Glutamatergic neuron (in vitro differentiated cells): Measurements from ENCODE around the gene CAV1. TPM values are rescaled to one million over a fixed set of nuclear protein-coding genes. Genes with fewer than 3 reads are reported as not detected.

ENCODE experiments used
- DNase-seq: peaks from one replicate; pipeline ENCODE4 v3.0.0; 2022
- H3K27ac Mint-ChIP-seq: one replicate; pipeline ENCODE4 v1.8.0; 2020; ENCODE audit warnings: mild to moderate bottlenecking, mixed read lengths, inconsistent platforms; ENCODE audit not compliant: unreplicated experiment
- H3K27me3 Mint-ChIP-seq: one replicate; pipeline ENCODE4 v1.8.0; 2020; ENCODE audit warnings: mild to moderate bottlenecking, moderate library complexity, mixed read lengths, inconsistent platforms; ENCODE audit not compliant: unreplicated experiment
- H3K36me3 Mint-ChIP-seq: one replicate; pipeline ENCODE4 v1.8.0; 2020; ENCODE audit warnings: mild to moderate bottlenecking, mixed read lengths, inconsistent platforms; ENCODE audit not compliant: unreplicated experiment
- H3K4me1 Mint-ChIP-seq: one replicate; pipeline ENCODE4 v1.8.0; 2020; ENCODE audit warnings: mild to moderate bottlenecking, low read depth, mixed read lengths, inconsistent platforms; ENCODE audit not compliant: unreplicated experiment
- H3K4me3 Mint-ChIP-seq: one replicate; pipeline ENCODE4 v1.8.0; 2020; ENCODE audit warnings: mild to moderate bottlenecking, mixed read lengths, inconsistent platforms; ENCODE audit not compliant: unreplicated experiment
- H3K9me3 Mint-ChIP-seq: one replicate; pipeline ENCODE4 v1.8.0; 2020; ENCODE audit warnings: mild to moderate bottlenecking, moderate library complexity, mixed read lengths, inconsistent platforms; ENCODE audit not compliant: unreplicated experiment
- CTCF ChIP-seq: fragments of 200-600 bp; sonication (generic); IDR thresholded peaks from one replicate; pipeline ENCODE4 v1.5.0; 2021; ENCODE audit not compliant: partially characterized antibody, unreplicated experiment
- total RNA-seq: library from RNA; stranded (reverse); fragmentation: NEBNext Ultra II Directional; extraction: Animal tissue kit (Norgen Biotek cat#: 25700); gene quantifications from one replicate; pipeline ENCODE4 v1.2.1, GENCODE V29; 2021; ENCODE audit not compliant: unreplicated experiment

Gene CAV1
- total RNA-seq, 1 donor from 2014 or later: 0.78 TPM

- Mint-ChIP-seq H3K4me3 (no peak overlapping the region), H3K27ac (no peak overlapping the region), H3K36me3 (no peaks in the 10 kb centered on the region), H3K27me3 (peaks cover 10% of the 10 kb centered on the region), H3K4me1 (peaks cover 7% of the 10 kb centered on the region), H3K9me3 (peaks cover 3% of the 10 kb centered on the region)
- no peak for TF ChIP-seq CTCF
- no peak for DNase-seq
Observed at GRCh38 chr7:116529250-116529649, 4.4 kb downstream of the CAV1 start.

GRCh38 chr7:116530107-116530820, 5.4 kb downstream of the CAV1 start:
- peaks cover 5% of the 10 kb centered on the region for H3K4me1 Mint-ChIP-seq
- H3K36me3 Mint-ChIP-seq: no peaks in the 10 kb centered on the region
- no peaks in the 10 kb centered on the region for H3K9me3 Mint-ChIP-seq
- DNase-seq: no peak
- H3K27me3 Mint-ChIP-seq: peaks cover 6% of the 10 kb centered on the region
- no peak for TF ChIP-seq CTCF
- no peak overlapping the region for H3K4me3 Mint-ChIP-seq
- H3K27ac Mint-ChIP-seq: no peak overlapping the region

- Mint-ChIP-seq H3K36me3 (no peaks in the 10 kb centered on the region), H3K27ac (no peak overlapping the region)
- DNase-seq: no peak
Observed at GRCh38 chr7:116532102-116532688, 7.4 kb downstream of the CAV1 start.

GRCh38 chr7:116534790-116535189, 10.0 kb downstream of the CAV1 start:
- no peaks in the 10 kb centered on the region for H3K9me3 Mint-ChIP-seq
- no peak for DNase-seq
- H3K4me3 Mint-ChIP-seq: no peak overlapping the region
- peaks cover 4% of the 10 kb centered on the region for H3K36me3 Mint-ChIP-seq
- no peak for TF ChIP-seq CTCF
- H3K4me1 Mint-ChIP-seq: peaks cover 4% of the 10 kb centered on the region
- no peaks in the 10 kb centered on the region for H3K27me3 Mint-ChIP-seq
- no peak overlapping the region for H3K27ac Mint-ChIP-seq

More at GRCh38 chr7:116532102-116532688, 7.4 kb downstream of the CAV1 start:
- peaks cover 4% of the 10 kb centered on the region for H3K4me1 Mint-ChIP-seq
- TF ChIP-seq CTCF: no peak
- no peaks in the 10 kb centered on the region for H3K27me3 Mint-ChIP-seq
- H3K4me3 Mint-ChIP-seq: no peak overlapping the region
- H3K9me3 Mint-ChIP-seq: no peaks in the 10 kb centered on the region

- Mint-ChIP-seq H3K36me3 (peaks cover 4% of the 10 kb centered on the region), H3K9me3 (no peaks in the 10 kb centered on the region), H3K4me3 (no peak overlapping the region), H3K4me1 (peaks cover 2% of the 10 kb centered on the region), H3K27me3 (no peaks in the 10 kb centered on the region), H3K27ac (no peak overlapping the region)
- DNase-seq: no peak
- TF ChIP-seq CTCF: no peak
Observed at GRCh38 chr7:116535416-116535815, 10.6 kb downstream of the CAV1 start.
